Stimulated activated CD8-positive, alpha-beta memory T cell treated with anti-CD3 and anti-CD28 coated beads, Interleukin-12 subunit alpha, Interleukin-12 subunit beta, amount 100 ng/mL, for 24 hours (primary cell): ENCODE data around the gene FBXO41.

ENCODE experiments used
- DNase-seq: peaks from one replicate; pipeline ENCODE4 v3.0.0-alpha.2; 2020; ENCODE audit errors: extremely low read depth

The FBXO41 gene

GRCh38 chr2:73246850-73247249 is 37.4 kb downstream of the FBXO41 start:
- no peak for DNase-seq

GRCh38 chr2:73244580-73244979 is 39.7 kb downstream of the FBXO41 start:
- no peak for DNase-seq

- no peak for DNase-seq
These were observed 40.3 kb downstream of the FBXO41 start for GRCh38 chr2:73243884-73244570.

GRCh38 chr2:73239776-73240175 is 44.5 kb downstream of the FBXO41 start:
- DNase-seq, result no peak

- DNase-seq, result no peak
These were observed 45.3 kb downstream of the FBXO41 start for GRCh38 chr2:73238976-73239375.

- no peak for DNase-seq
These were observed 46.1 kb downstream of the FBXO41 start for GRCh38 chr2:73238149-73238548.

GRCh38 chr2:73237168-73237567 is 47.1 kb downstream of the FBXO41 start:
- no peak for DNase-seq

GRCh38 chr2:73235315-73236028 is 48.8 kb downstream of the FBXO41 start:
- DNase-seq, result no peak

- peak; percentile 66 for DNase-seq
These were observed 50.1 kb downstream of the FBXO41 start, which contains the start of gene CCT7 for GRCh38 chr2:73233932-73234832. CCT7 (plus strand) TSS chr2:73234308; CDS start chr2:73234379, 71 bp downstream.

- DNase-seq, result peak; percentile 86
These were observed 50.9 kb downstream of the FBXO41 start, which contains the start of gene PRADC1 for GRCh38 chr2:73233154-73233931. PRADC1 (minus strand) TSS chr2:73233239; CDS start chr2:73233160, 79 bp downstream.

GRCh38 chr2:73232403-73233153 is 51.7 kb downstream of the FBXO41 start:
- DNase-seq, result no peak

GRCh38 chr2:73228631-73229030 is 55.6 kb downstream of the FBXO41 start:
- no peak for DNase-seq

- DNase-seq, result no peak
These were observed 57.2 kb downstream of the FBXO41 start for GRCh38 chr2:73227086-73227485.

GRCh38 chr2:73225513-73226360 is 58.5 kb downstream of the FBXO41 start:
- DNase-seq, result no peak

- no peak for DNase-seq
These were observed 60.5 kb downstream of the FBXO41 start for GRCh38 chr2:73223821-73224220.

- no peak for DNase-seq
These were observed 66.0 kb downstream of the FBXO41 start for GRCh38 chr2:73218298-73218697.

- no peak for DNase-seq
These were observed 66.5 kb downstream of the FBXO41 start for GRCh38 chr2:73217826-73218225.

- no peak for DNase-seq
These were observed 67.1 kb downstream of the FBXO41 start for GRCh38 chr2:73217160-73217559.

GRCh38 chr2:73215254-73215653 is 69.0 kb downstream of the FBXO41 start:
- DNase-seq, result no peak
